Measurements from ENCODE around the gene SLC10A7.

SLC10A7 gene

DNA sequence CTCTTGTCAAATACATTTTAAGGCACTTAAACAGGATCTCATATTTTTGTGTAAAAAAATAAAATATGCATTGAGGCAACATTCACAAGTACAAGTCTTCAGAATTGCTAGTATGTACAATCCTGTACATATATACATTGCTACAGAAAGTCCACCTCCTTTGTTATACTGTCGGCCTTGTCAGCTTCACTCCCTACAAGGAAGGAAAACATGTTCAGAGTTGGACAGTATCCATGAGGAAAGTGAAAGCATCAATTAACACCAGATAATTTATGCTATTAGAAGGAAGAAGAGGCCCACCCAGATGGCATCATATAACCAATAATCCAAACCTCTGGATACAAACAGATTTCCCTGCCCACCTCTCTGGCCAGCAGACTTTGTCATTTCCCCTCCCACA, 265.4 kb downstream of the SLC10A7 start:
- Histone ChIP-seq H3K4me3 (ENCODE audit: low read depth, low read length) (no peak overlapping the region), H3K36me3 (no peaks in the 10 kb centered on the region), H3K27me3 (no peaks in the 10 kb centered on the region), H3K4me1 (no peaks in the 10 kb centered on the region), H3K9me3 (no peaks in the 10 kb centered on the region)
- TF ChIP-seq, protein P1, sequence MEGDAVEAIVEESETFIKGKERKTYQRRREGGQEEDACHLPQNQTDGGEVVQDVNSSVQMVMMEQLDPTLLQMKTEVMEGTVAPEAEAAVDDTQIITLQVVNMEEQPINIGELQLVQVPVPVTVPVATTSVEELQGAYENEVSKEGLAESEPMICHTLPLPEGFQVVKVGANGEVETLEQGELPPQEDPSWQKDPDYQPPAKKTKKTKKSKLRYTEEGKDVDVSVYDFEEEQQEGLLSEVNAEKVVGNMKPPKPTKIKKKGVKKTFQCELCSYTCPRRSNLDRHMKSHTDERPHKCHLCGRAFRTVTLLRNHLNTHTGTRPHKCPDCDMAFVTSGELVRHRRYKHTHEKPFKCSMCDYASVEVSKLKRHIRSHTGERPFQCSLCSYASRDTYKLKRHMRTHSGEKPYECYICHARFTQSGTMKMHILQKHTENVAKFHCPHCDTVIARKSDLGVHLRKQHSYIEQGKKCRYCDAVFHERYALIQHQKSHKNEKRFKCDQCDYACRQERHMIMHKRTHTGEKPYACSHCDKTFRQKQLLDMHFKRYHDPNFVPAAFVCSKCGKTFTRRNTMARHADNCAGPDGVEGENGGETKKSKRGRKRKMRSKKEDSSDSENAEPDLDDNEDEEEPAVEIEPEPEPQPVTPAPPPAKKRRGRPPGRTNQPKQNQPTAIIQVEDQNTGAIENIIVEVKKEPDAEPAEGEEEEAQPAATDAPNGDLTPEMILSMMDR (IDR thresholded peaks at IDR 0.05; ENCODE audit: low read depth, low read length), result no peak
- no peak for DNase-seq

DNA sequence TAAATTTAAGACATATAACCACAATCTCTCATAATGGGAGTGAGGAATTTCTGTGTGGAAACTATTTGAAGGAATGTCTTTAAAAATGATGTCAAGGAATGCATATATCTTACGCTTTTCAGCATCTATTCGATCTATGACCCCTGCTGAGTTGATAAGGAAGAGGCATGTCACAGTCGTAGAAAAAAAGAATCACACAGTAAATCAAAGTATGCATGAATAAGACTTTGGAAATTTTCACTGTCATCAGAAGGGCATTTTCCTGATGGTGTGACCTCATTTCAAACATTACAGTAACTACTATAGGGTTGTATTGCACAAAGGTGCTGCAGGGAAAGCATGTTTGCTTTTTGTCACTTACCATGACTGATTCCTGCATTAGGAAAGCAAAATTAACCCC, 265.9 kb downstream of the SLC10A7 start:
- no peak for DNase-seq
- no peaks in the 10 kb centered on the region for H3K4me1 ChIP-seq
- no peaks in the 10 kb centered on the region for H3K36me3 ChIP-seq
- no peaks in the 10 kb centered on the region for H3K27me3 ChIP-seq
- no peak overlapping the region for H3K4me3 ChIP-seq (ENCODE audit: low read depth, low read length)
- H3K9me3 ChIP-seq, result no peaks in the 10 kb centered on the region
- TF ChIP-seq, protein P1 (IDR thresholded peaks at IDR 0.05; ENCODE audit: low read depth, low read length), result no peak

DNA sequence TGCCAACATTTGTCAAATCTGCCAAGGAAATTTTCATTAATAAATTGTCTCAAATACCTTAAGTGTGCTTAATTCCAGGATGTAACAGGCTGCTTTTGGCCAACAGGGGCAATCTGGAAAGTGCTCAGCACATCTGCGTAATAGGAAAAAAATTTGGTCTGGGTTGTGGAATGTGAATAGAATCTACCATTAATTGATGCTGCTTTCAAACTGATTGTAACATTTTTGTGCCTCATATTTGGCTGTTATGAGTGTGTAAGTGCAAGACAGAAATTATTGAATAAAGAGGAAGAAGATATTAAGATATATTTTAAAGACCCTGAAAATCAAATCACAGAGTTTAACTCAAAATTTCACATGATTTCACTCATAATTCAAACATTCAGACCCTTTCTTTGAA, 266.3 kb downstream of the SLC10A7 start:
- Histone ChIP-seq H3K4me3 (ENCODE audit: low read depth, low read length) (no peak overlapping the region), H3K36me3 (no peaks in the 10 kb centered on the region)
- DNase-seq, result no peak

DNA sequence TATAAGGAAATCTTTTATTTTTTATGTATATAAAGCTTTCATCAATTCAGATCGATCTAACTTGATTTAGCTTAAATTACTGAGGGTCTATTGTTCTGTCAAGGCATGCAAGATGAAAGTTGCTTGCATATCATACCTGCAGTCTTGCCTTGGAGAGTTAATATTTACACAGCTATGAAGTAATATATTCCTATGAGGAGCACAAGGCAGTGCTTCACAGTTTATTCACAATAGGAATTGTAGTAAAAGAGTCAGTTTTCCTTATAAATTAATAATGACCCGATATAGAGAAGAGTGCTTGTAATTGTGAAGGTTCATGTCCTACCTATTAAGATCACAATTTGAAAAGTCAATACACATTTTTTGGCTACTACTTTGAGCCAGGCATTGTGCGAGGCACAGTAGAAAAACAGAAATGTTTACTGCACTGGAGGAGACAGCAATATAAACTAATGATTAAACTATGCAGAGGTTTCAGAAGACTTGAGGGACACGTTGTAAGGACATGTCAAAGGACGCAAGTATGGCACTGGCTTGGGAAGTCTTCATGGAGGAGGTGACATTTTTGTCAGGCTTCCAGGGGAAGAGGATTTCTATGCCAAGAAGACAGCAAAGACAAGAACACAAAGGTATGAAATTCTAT, 268.6 kb downstream of the SLC10A7 start:
- Histone ChIP-seq H3K9me3 (no peaks in the 10 kb centered on the region), H3K4me1 (no peaks in the 10 kb centered on the region), H3K4me3 (ENCODE audit: low read depth, low read length) (no peak overlapping the region), H3K36me3 (no peaks in the 10 kb centered on the region), H3K27me3 (no peaks in the 10 kb centered on the region)
- no peak for DNase-seq
- TF ChIP-seq, protein P1 (IDR thresholded peaks at IDR 0.05; ENCODE audit: low read depth, low read length), result no peak

More for the DNA sequence above, 266.3 kb downstream of the SLC10A7 start:
- TF ChIP-seq, protein P1 (IDR thresholded peaks at IDR 0.05; ENCODE audit: low read depth, low read length), result no peak
- Histone ChIP-seq H3K4me1 (no peaks in the 10 kb centered on the region), H3K9me3 (no peaks in the 10 kb centered on the region), H3K27me3 (no peaks in the 10 kb centered on the region)

DNA sequence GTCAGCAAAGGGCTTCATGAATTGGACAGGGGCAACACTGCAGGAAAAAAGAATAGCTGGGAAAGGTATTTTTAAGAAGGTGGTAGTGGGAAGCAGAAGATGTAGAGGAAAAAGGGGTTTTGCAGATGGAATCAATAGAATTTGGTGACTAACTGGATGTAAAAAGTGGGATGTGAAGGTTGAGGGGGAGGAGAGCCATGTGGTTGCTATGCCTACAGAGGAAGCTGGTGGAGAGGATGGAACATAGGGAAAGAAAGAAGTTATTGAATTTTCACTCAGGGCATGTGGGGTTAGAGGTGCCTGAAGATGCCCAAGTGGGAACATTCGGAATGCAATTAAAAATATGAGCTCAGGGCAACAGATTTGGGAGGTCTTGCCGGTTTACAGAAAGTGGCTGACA, 274.4 kb downstream of the SLC10A7 start:
- Histone ChIP-seq H3K4me1 (peaks cover 11% of the 10 kb centered on the region), H3K4me3 (ENCODE audit: low read depth, low read length) (no peak overlapping the region), H3K9me3 (no peaks in the 10 kb centered on the region), H3K27me3 (no peaks in the 10 kb centered on the region), H3K36me3 (no peaks in the 10 kb centered on the region)
- DNase-seq, result no peak
- TF ChIP-seq, protein P1 (IDR thresholded peaks at IDR 0.05; ENCODE audit: low read depth, low read length), result no peak

DNA sequence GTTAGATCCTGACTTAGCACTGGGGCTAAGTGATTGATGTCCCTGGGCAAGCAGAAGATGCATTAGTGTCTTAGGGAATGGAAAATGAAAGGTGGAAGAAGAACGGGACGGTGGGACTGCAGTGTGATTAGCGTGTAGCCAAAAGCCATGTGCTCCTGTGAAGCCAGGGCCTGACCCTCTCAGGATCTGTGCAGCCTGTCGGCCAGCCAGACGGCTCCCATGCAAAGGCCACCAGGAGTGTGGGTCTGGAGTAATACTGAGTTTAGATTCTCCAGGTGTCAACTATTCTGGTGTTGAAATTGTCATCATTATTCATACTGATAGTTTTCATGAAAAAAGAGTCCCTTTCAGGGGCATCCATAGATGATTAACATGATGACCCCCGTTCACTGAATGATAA, 275.4 kb downstream of the SLC10A7 start:
- DNase-seq, result no peak
- H3K36me3 ChIP-seq, result no peaks in the 10 kb centered on the region
- no peak overlapping the region for H3K4me3 ChIP-seq (ENCODE audit: low read depth, low read length)
- no peaks in the 10 kb centered on the region for H3K27me3 ChIP-seq
- no peaks in the 10 kb centered on the region for H3K9me3 ChIP-seq
- TF ChIP-seq, protein P1 (IDR thresholded peaks at IDR 0.05; ENCODE audit: low read depth, low read length), result no peak
- peaks cover 20% of the 10 kb centered on the region for H3K4me1 ChIP-seq
